ENCODE results near the gene DNAJC12. TPM values are rescaled to one million over a fixed set of nuclear protein-coding genes. Genes with fewer than 3 reads are reported as not detected.
"Not testable (repeated sequence)": the region's sequence is repeated elsewhere in the genome, so short reads cannot be mapped to it uniquely, and the experiment has no call there.

The DNAJC12 gene
- total RNA-seq, result 7.1 TPM
- long read RNA-seq, partial matches to known transcripts, result 1 of 1 reads
- long read RNA-seq, other reads (novel, unspliced or antisense), result 0 of 1 reads

GRCh38 chr10:67837541-67838314 is at the start of gene DNAJC12:
Gene DNAJC12, minus strand, starts transcription at chr10:67838188. Its CDS starts 177 bp downstream, at chr10:67838011.
- DNase-seq (ENCODE audit: missing footprints), result no peak
- intact Hi-C loops (cut with DNase I), result no loop called here
- ATAC-seq, result peak; percentile 92

GRCh38 chr10:67884842-67885670 is 47.1 kb upstream of the DNAJC12 start:
- peak; percentile 92 for DNase-seq (ENCODE audit: missing footprints)
- peak; percentile 82 for ATAC-seq
- intact Hi-C loops (cut with DNase I), result loop anchor here (2.0 to 10.0 kb wide), 2 partner anchors 190 to 446 kb away; partner anchors contain the start of gene HERC4

GRCh38 chr10:67884313-67884841 is 46.4 kb upstream of the DNAJC12 start, which contains the start of gene SIRT1:
Gene SIRT1, plus strand, starts transcription at chr10:67884656. Its CDS starts 66 bp downstream, at chr10:67884722.
- DNase-seq (ENCODE audit: missing footprints), result peak; percentile 99
- intact Hi-C loops (cut with DNase I), result loop anchor here (2.0 to 10.0 kb wide), 2 partner anchors 190 to 446 kb away; partner anchors contain the start of gene HERC4
- ATAC-seq, result peak; percentile 97

DNA sequence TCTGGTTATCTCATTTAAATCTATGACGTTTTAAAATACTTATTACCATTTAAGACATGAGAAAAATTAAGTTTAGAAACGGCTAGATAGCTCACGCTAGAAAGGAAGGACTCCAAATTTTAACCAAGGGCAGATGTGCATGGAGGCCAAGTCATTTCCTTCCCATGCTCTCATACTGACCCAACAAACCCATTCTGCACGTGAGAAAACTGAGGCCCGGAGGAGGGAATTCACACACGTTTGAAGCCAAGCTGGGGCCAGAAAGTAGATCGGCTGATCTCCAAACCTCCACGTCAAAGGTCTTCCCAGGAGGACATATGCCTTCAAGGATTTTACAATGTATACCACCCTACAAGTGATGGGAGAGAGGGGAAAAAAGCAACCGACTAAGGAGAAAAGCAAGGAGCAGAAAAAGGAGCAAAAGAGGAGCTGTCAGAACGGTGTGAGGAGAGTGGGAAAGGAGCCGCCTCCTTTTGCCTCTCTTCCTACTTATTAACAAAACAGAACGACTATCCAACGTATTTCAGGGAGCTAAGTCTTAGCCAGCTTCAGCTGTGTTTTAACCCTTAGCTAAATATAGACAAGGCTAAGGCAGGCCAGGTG is 45.8 kb upstream of the DNAJC12 start:
- no peak for ATAC-seq
- intact Hi-C loops (cut with DNase I), result loop anchor here (2.0 to 10.0 kb wide), 2 partner anchors 191 to 447 kb away; partner anchors contain the start of gene HERC4
- no peak for DNase-seq (ENCODE audit: missing footprints)

DNA sequence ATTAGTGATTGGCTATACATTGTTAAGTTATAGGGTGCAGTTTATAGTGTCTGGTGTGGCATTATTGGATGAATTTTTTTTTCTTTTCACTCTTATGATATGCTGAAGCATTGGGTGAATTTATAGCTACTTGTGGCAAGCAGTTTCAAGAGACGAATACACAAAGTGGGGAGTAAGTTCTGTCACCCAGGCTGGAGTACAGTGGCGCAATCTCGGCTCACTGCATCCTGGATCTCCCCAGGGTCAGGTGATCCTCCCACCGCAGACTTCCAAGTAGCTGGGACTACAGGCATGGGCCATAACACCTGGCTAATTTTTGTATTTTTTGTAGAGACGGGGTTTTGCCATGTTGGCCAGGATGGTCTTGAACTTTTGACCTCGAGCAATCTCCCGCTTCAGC is 40.1 kb upstream of the DNAJC12 start:
- intact Hi-C loops (cut with DNase I), result no loop called here
- no peak for ATAC-seq
- no peak for DNase-seq (ENCODE audit: missing footprints)

DNA sequence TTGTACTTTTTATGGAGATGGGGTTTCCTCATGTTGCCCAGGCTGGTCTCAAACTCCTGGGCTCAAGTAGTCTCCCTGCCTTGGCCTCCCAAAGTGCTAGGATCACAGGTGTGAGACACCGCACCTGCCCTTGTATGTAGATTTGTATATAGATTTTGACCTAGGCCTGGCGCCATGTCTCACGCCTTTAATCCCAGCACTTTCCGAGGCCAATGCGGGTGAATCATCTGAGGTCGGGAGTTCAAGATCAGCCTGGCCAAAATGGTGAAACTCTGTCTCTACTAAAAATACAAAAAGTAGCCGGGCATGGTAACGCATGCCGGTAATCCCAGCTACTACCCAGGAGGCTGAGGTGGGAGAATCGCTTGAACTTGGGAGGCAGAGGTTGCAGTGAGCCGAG is 39.4 kb upstream of the DNAJC12 start:
- DNase-seq (ENCODE audit: missing footprints); intact Hi-C loops (cut with DNase I): not testable (repeated sequence)

DNA sequence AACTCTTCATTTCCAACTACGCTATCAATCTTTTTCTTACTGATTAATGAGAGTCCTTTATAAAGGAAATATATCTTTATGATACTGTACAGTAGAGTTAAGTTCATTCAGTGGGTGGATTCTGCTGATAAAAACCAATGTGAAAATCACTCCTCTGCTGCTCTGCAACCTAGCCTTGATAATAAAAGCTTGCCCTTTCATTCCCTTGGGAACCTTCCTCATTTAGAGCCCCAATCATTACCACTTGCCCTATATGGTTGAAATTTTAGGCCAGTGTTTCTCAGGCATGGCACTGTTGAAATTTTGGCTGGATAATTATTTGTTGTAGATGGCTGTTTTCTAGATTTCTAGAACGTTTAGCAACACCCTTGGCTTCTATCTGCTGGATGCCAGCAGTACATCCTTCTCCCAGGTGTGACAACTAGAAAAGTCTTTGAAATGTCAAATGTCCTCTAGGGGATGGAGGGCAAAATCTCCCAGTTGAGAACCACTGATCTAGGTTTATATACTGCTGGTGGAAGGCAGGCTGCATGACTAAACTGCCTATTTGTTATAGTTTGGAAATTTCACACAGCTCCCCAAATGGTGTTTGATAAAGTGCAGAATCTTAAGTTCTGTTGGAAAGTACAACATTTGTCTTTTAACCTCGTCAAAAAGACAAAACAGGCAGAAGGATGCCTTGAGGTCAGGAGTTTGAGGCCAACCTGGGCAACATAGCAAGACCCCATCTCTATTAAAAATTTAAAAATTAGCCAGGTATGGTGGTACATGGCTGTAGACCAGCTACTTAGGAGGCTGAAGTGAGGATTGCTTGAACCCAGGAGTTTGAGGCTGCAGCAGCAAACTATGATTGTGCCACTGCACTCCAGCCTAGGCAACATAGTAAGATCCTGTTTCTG is 37.6 kb upstream of the DNAJC12 start:
- no peak for ATAC-seq
- no peak for DNase-seq (ENCODE audit: missing footprints)
- intact Hi-C loops (cut with DNase I), result no loop called here

More for the DNA sequence above, 39.4 kb upstream of the DNAJC12 start:
- ATAC-seq, result not testable (repeated sequence)

- no peak for DNase-seq (ENCODE audit: missing footprints)
- intact Hi-C loops (cut with DNase I), result no loop called here
- ATAC-seq, result no peak
Measured at GRCh38 chr10:67869996-67870395, 32.0 kb upstream of the DNAJC12 start.

DNA sequence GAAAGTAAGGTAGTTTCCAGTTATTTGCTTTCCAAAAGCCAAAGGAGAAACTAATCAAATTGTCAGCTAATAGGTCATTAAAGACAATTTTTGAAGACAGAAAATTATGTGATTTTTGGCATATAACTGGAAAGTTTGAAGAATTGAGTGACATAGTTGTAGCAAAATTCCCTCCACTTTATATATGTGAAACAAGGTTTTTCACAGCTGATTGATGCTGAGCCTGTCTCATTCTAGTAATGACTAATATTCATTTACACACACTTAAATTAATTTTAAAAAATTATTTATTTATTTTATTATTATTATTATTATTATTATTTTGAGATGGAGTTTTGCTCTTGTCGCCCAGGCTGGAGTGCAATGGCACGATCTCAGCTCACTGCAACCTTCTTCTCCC is 30.1 kb upstream of the DNAJC12 start:
- ATAC-seq (no peak), DNase-seq (ENCODE audit: missing footprints) (no peak)
- intact Hi-C loops (cut with DNase I), result no loop called here

GRCh38 chr10:67864607-67865371 is 26.8 kb upstream of the DNAJC12 start:
- DNase-seq (ENCODE audit: missing footprints) (no peak), ATAC-seq (no peak)
- intact Hi-C loops (cut with DNase I), result no loop called here

GRCh38 chr10:67863094-67863493 is 25.1 kb upstream of the DNAJC12 start:
- ATAC-seq, result no peak
- no peak for DNase-seq (ENCODE audit: missing footprints)
- intact Hi-C loops (cut with DNase I), result no loop called here

- intact Hi-C loops (cut with DNase I), result no loop called here
- ATAC-seq (no peak), DNase-seq (ENCODE audit: missing footprints) (no peak)
Measured at GRCh38 chr10:67861750-67862432, 23.9 kb upstream of the DNAJC12 start.

- ATAC-seq (no peak), DNase-seq (ENCODE audit: missing footprints) (no peak)
- intact Hi-C loops (cut with DNase I), result loop anchor here (5.0 kb wide), 1 partner anchor 443 kb away; no protein-coding TSS in a partner anchor
Measured at GRCh38 chr10:67858971-67859370, 21.0 kb upstream of the DNAJC12 start.

- intact Hi-C loops (cut with DNase I), result no loop called here
- no peak for ATAC-seq
Measured at GRCh38 chr10:67853512-67853911, 15.5 kb upstream of the DNAJC12 start.

DNA sequence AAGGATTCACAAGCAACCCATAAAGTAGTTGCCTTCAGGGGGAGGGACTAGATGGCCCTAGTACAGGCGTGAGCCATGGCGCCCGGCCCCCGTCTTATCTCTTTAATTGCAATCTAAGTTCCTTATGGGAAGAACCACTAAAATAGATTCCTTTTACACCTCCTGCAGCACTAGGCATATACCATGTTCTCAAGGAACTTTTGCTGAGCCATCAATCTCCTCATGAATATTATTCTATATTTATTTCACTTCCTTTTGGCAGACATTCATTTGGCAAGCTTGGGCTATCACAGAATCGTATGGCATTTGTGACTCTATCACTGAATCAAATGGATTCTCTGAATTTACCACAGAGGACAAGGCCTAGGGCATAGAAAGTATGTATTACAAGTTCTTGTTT is 14.8 kb upstream of the DNAJC12 start:
- DNase-seq (ENCODE audit: missing footprints) (no peak), ATAC-seq (no peak)
- intact Hi-C loops (cut with DNase I), result no loop called here

More at GRCh38 chr10:67853512-67853911, 15.5 kb upstream of the DNAJC12 start:
- no peak for DNase-seq (ENCODE audit: missing footprints)

GRCh38 chr10:67851186-67851585 is 13.2 kb upstream of the DNAJC12 start:
- DNase-seq (ENCODE audit: missing footprints) (no peak), ATAC-seq (no peak)
- intact Hi-C loops (cut with DNase I), result no loop called here
